ENCODE measurements around the gene P2RY12.

The P2RY12 gene

DNA sequence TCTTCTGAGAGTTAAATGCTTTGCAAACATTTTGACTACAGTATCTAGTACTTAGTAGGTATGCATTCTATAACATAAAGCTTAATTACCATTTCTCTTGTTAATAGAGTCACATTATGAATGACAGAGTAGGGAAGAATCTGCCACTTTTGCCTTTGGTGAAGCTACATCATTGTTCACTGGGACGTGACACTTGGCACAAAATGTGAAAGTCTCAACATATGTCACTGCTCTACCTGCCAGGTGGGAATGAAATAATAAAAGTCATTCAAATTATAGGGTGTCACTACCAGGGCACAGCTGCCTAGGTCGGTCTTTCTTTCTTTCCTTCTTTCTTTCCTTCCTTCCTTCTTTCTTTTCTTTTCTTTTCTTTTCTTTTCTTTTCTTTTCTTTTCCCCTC, 85.5 kb downstream of the P2RY12 start:
- no peak for TF ChIP-seq CTCF (IDR thresholded peaks at IDR 0.05; ENCODE audit: insufficient read depth, low read length, poor library complexity, severe bottlenecking)
- no peak overlapping the region for H3K4me3 ChIP-seq (replicated peaks; ENCODE audit: low read depth, low read length)
- no peaks in the 10 kb centered on the region for H3K36me3 ChIP-seq (ENCODE audit: control insufficient read depth, insufficient read depth, low read length)
- no peak for DNase-seq (ENCODE audit: extremely low read depth, insufficient read length)
- no peaks in the 10 kb centered on the region; the same call in none of the 2 replicates for H3K27me3 ChIP-seq (replicated peaks; ENCODE audit: control insufficient read depth, insufficient read depth, low read length)

- no peaks in the 10 kb centered on the region; the same call in none of the 2 replicates for H3K27me3 ChIP-seq (replicated peaks; ENCODE audit: control insufficient read depth, insufficient read depth, low read length)
- no peak for DNase-seq (ENCODE audit: extremely low read depth, insufficient read length)
- no peaks in the 10 kb centered on the region for H3K36me3 ChIP-seq (ENCODE audit: control insufficient read depth, insufficient read depth, low read length)
- no peak for TF ChIP-seq CTCF (IDR thresholded peaks at IDR 0.05; ENCODE audit: insufficient read depth, low read length, poor library complexity, severe bottlenecking)
- no peak overlapping the region for H3K4me3 ChIP-seq (replicated peaks; ENCODE audit: low read depth, low read length)
Measured at GRCh38 chr3:151297429-151297828, 87.1 kb downstream of the P2RY12 start.

- DNase-seq (ENCODE audit: extremely low read depth, insufficient read length) = no peak
- H3K4me3 ChIP-seq (replicated peaks; ENCODE audit: low read depth, low read length) = no peak overlapping the region
- no peaks in the 10 kb centered on the region; the same call in none of the 2 replicates for H3K27me3 ChIP-seq (replicated peaks; ENCODE audit: control insufficient read depth, insufficient read depth, low read length)
- TF ChIP-seq CTCF (IDR thresholded peaks at IDR 0.05; ENCODE audit: insufficient read depth, low read length, poor library complexity, severe bottlenecking) = no peak
- no peaks in the 10 kb centered on the region for H3K36me3 ChIP-seq (ENCODE audit: control insufficient read depth, insufficient read depth, low read length)
Measured at GRCh38 chr3:151296226-151296625, 88.3 kb downstream of the P2RY12 start.

- no peaks in the 10 kb centered on the region; the same call in 1 of the 2 replicates for H3K27me3 ChIP-seq (replicated peaks; ENCODE audit: control insufficient read depth, insufficient read depth, low read length)
- no peak for TF ChIP-seq CTCF (IDR thresholded peaks at IDR 0.05; ENCODE audit: insufficient read depth, low read length, poor library complexity, severe bottlenecking)
- no peaks in the 10 kb centered on the region for H3K36me3 ChIP-seq (ENCODE audit: control insufficient read depth, insufficient read depth, low read length)
- H3K4me3 ChIP-seq (replicated peaks; ENCODE audit: low read depth, low read length) = no peak overlapping the region
- no peak for DNase-seq (ENCODE audit: extremely low read depth, insufficient read length)
Measured at GRCh38 chr3:151293127-151293526, 91.4 kb downstream of the P2RY12 start.

GRCh38 chr3:151290673-151291072, 93.9 kb downstream of the P2RY12 start:
- Histone ChIP-seq H3K4me3 (replicated peaks; ENCODE audit: low read depth, low read length) (no peak overlapping the region), H3K27me3 (replicated peaks; ENCODE audit: control insufficient read depth, insufficient read depth, low read length) (no peaks in the 10 kb centered on the region; the same call in 1 of the 2 replicates), H3K36me3 (ENCODE audit: control insufficient read depth, insufficient read depth, low read length) (no peaks in the 10 kb centered on the region)
- no peak for DNase-seq (ENCODE audit: extremely low read depth, insufficient read length)
- peak; percentile 15 for TF ChIP-seq CTCF (IDR thresholded peaks at IDR 0.05; ENCODE audit: insufficient read depth, low read length, poor library complexity, severe bottlenecking)

DNA sequence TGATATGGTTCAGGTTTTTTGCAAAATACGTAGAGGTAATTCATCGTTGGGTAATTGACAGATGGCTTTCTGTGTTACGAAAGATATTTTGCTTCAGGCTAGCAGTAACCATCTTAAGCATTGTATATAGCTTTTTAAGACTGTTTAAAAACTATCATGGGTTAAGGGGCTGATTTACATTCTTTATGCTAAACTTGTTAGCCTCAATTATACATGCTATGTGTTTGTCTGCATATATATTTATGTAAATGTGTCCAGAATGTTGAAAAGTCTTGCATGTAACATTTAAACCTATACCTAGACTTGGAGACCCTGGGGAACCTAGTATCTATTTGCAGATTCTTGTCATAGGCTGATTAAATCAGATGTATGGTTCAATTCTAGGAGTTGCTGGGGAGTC, 95.1 kb downstream of the P2RY12 start:
- TF ChIP-seq CTCF (IDR thresholded peaks at IDR 0.05; ENCODE audit: insufficient read depth, low read length, poor library complexity, severe bottlenecking) = no peak
- no peak for DNase-seq (ENCODE audit: extremely low read depth, insufficient read length)
- Histone ChIP-seq H3K27me3 (replicated peaks; ENCODE audit: control insufficient read depth, insufficient read depth, low read length) (no peaks in the 10 kb centered on the region; the same call in 1 of the 2 replicates), H3K4me3 (replicated peaks; ENCODE audit: low read depth, low read length) (no peak overlapping the region), H3K36me3 (ENCODE audit: control insufficient read depth, insufficient read depth, low read length) (no peaks in the 10 kb centered on the region)

Measured in GM06990 (cell line).